NCI-H510A treated with DMSO at 0.1 percent for 48 hours (cell line): ENCODE measurements around the gene GNG2.

Source experiments
- DNase-seq: peaks from one replicate; lab custom pipeline; 2025; lab: John Stamatoyannopoulos, UW

GNG2 gene

GRCh38 chr14:51856792-51857296 is 3.6 kb upstream of the GNG2 start:
- DNase-seq: no peak

GRCh38 chr14:51859131-51859530 is 1.3 kb upstream of the GNG2 start:
- DNase-seq: no peak

- no peak for DNase-seq
These were observed 550 bp downstream of the GNG2 start for GRCh38 chr14:51860825-51861499.

- DNase-seq: no peak
These were observed 1.9 kb downstream of the GNG2 start for GRCh38 chr14:51862176-51862796.

GRCh38 chr14:51862860-51863259 is 2.4 kb downstream of the GNG2 start:
- no peak for DNase-seq

- DNase-seq: no peak
These were observed 5.7 kb downstream of the GNG2 start for GRCh38 chr14:51865953-51866747.

- no peak for DNase-seq
These were observed 7.3 kb downstream of the GNG2 start for GRCh38 chr14:51867741-51868140.

- no peak for DNase-seq
These were observed 8.0 kb downstream of the GNG2 start for GRCh38 chr14:51868405-51868804.

- no peak for DNase-seq
These were observed 9.1 kb downstream of the GNG2 start for GRCh38 chr14:51869411-51870100.

GRCh38 chr14:51870606-51871005 is 10.2 kb downstream of the GNG2 start:
- no peak for DNase-seq

GRCh38 chr14:51871846-51872245 is 11.4 kb downstream of the GNG2 start:
- DNase-seq: no peak

GRCh38 chr14:51872396-51872795 is 12.0 kb downstream of the GNG2 start:
- DNase-seq: no peak

- DNase-seq: no peak
These were observed 12.9 kb downstream of the GNG2 start for GRCh38 chr14:51873221-51873893.

- DNase-seq: no peak
These were observed 17.4 kb downstream of the GNG2 start for GRCh38 chr14:51877810-51878209.

- DNase-seq: no peak
These were observed 18.8 kb downstream of the GNG2 start for GRCh38 chr14:51879170-51879569.

- DNase-seq: no peak
These were observed 20.6 kb downstream of the GNG2 start for GRCh38 chr14:51880835-51881580.

GRCh38 chr14:51881636-51882035 is 21.2 kb downstream of the GNG2 start:
- DNase-seq: no peak

- DNase-seq: no peak
These were observed 22.8 kb downstream of the GNG2 start for GRCh38 chr14:51883232-51883631.

GRCh38 chr14:51884086-51884927 is 23.9 kb downstream of the GNG2 start:
- DNase-seq: no peak

- DNase-seq: no peak
These were observed 29.4 kb downstream of the GNG2 start for GRCh38 chr14:51889851-51890250.
